ENCODE data around the gene LYPD5. TPM values are rescaled to one million over a fixed set of nuclear protein-coding genes. Genes with fewer than 3 reads are reported as not detected.
"Not testable (repeated sequence)": the region's sequence is repeated elsewhere in the genome, so short reads cannot be mapped to it uniquely, and the experiment has no call there.

Gene LYPD5
- polyA plus RNA-seq, 1 donor from 2014 or later: not detected

- H3K27ac ChIP-seq (ENCODE audit: low read length): no peak overlapping the region
- H3K9ac ChIP-seq (ENCODE audit: low read length): no peak overlapping the region
- no peak overlapping the region for H2AFZ ChIP-seq (ENCODE audit: low read depth, low read length)
- H3K27me3 ChIP-seq (ENCODE audit: insufficient read depth, low read depth, low read length): no peaks in the 10 kb centered on the region
- no peaks in the 10 kb centered on the region for H4K20me1 ChIP-seq (ENCODE audit: insufficient read depth)
- H3K9me2 ChIP-seq (ENCODE audit: insufficient read depth, low read length): no peaks in the 10 kb centered on the region
- H3K4me3 ChIP-seq (ENCODE audit: low read length): no peak overlapping the region
- H3K4me2 ChIP-seq (ENCODE audit: low read length): no peak overlapping the region
- H3K79me2 ChIP-seq (replicated peaks; ENCODE audit: insufficient read depth, low read length): no peaks in the 10 kb centered on the region
- TF ChIP-seq EP300 (conservative IDR thresholded peaks at IDR 0.05; ENCODE audit: poor library complexity, severe bottlenecking) (no peak), SMC3 (conservative IDR thresholded peaks at IDR 0.05; ENCODE audit: poor library complexity) (no peak), POLR2AphosphoS5 (IDR thresholded peaks at IDR 0.05) (no peak), MXI1 (conservative IDR thresholded peaks at IDR 0.05; ENCODE audit: poor library complexity, severe bottlenecking) (no peak)
- no peaks in the 10 kb centered on the region for H3K9me3 ChIP-seq (ENCODE audit: low read length)
- no peaks in the 10 kb centered on the region for H3K36me3 ChIP-seq (ENCODE audit: insufficient read depth, low read length)
- H3F3A ChIP-seq (ENCODE audit: insufficient read depth, low read length, poor library complexity, severe bottlenecking): no peaks in the 10 kb centered on the region
Observed at GRCh38 chr19:43818500-43818899, 16.3 kb upstream of the LYPD5 start.

DNA sequence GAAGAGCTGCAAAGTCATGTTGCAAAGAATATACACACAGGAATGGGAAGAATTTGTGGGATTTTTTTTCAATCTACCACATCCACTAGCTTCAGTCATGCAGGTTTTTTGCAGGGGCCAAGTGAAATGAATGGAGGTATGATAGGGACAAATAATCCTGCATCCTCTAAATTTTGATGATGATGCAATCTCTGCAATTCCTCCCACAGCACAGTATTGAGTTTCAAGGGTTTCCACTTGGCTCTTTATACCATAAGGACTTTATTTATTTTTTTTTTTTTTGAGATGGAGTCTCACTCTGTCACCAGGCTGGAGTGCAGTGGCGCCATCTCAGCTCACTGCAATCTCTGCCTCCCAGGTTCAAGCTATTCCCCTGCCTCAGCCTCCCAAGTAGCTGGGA, 15.2 kb upstream of the LYPD5 start:
- not testable (repeated sequence) for H3K9me3 ChIP-seq (ENCODE audit: low read length); H3K9ac ChIP-seq (ENCODE audit: low read length); H3K79me2 ChIP-seq (replicated peaks; ENCODE audit: insufficient read depth, low read length); H3K27ac ChIP-seq (ENCODE audit: low read length); H2AFZ ChIP-seq (ENCODE audit: low read depth, low read length); H4K20me1 ChIP-seq (ENCODE audit: insufficient read depth); H3K27me3 ChIP-seq (ENCODE audit: insufficient read depth, low read depth, low read length); H3K36me3 ChIP-seq (ENCODE audit: insufficient read depth, low read length); H3K4me3 ChIP-seq (ENCODE audit: low read length); H3K9me2 ChIP-seq (ENCODE audit: insufficient read depth, low read length); H3F3A ChIP-seq (ENCODE audit: insufficient read depth, low read length, poor library complexity, severe bottlenecking); H3K4me2 ChIP-seq (ENCODE audit: low read length)

- Histone ChIP-seq H2AFZ (ENCODE audit: low read depth, low read length) (no peak overlapping the region), H3K36me3 (ENCODE audit: insufficient read depth, low read length) (no peaks in the 10 kb centered on the region), H4K20me1 (ENCODE audit: insufficient read depth) (no peaks in the 10 kb centered on the region), H3K9me2 (ENCODE audit: insufficient read depth, low read length) (no peaks in the 10 kb centered on the region), H3K27me3 (ENCODE audit: insufficient read depth, low read depth, low read length) (no peaks in the 10 kb centered on the region), H3K4me2 (ENCODE audit: low read length) (no peak overlapping the region), H3F3A (ENCODE audit: insufficient read depth, low read length, poor library complexity, severe bottlenecking) (no peaks in the 10 kb centered on the region), H3K4me3 (ENCODE audit: low read length) (no peak overlapping the region), H3K9ac (ENCODE audit: low read length) (no peak overlapping the region), H3K27ac (ENCODE audit: low read length) (no peak overlapping the region), H3K9me3 (ENCODE audit: low read length) (no peaks in the 10 kb centered on the region), H3K79me2 (replicated peaks; ENCODE audit: insufficient read depth, low read length) (no peaks in the 10 kb centered on the region)
- TF ChIP-seq POLR2AphosphoS5 (IDR thresholded peaks at IDR 0.05) (no peak), SMC3 (conservative IDR thresholded peaks at IDR 0.05; ENCODE audit: poor library complexity) (no peak), EP300 (conservative IDR thresholded peaks at IDR 0.05; ENCODE audit: poor library complexity, severe bottlenecking) (no peak), REST (IDR thresholded peaks at IDR 0.05; ENCODE audit: borderline replicate concordance) (no peak), TAF1 (IDR thresholded peaks at IDR 0.05; ENCODE audit: low read depth) (no peak), EZH2 (IDR thresholded peaks at IDR 0.05; ENCODE audit: borderline replicate concordance, insufficient read depth, low read length, poor library complexity, severe bottlenecking) (no peak), RAD21 (conservative IDR thresholded peaks at IDR 0.05) (no peak), MXI1 (conservative IDR thresholded peaks at IDR 0.05; ENCODE audit: poor library complexity, severe bottlenecking) (no peak)
- TF ChIP-seq, protein P1, sequence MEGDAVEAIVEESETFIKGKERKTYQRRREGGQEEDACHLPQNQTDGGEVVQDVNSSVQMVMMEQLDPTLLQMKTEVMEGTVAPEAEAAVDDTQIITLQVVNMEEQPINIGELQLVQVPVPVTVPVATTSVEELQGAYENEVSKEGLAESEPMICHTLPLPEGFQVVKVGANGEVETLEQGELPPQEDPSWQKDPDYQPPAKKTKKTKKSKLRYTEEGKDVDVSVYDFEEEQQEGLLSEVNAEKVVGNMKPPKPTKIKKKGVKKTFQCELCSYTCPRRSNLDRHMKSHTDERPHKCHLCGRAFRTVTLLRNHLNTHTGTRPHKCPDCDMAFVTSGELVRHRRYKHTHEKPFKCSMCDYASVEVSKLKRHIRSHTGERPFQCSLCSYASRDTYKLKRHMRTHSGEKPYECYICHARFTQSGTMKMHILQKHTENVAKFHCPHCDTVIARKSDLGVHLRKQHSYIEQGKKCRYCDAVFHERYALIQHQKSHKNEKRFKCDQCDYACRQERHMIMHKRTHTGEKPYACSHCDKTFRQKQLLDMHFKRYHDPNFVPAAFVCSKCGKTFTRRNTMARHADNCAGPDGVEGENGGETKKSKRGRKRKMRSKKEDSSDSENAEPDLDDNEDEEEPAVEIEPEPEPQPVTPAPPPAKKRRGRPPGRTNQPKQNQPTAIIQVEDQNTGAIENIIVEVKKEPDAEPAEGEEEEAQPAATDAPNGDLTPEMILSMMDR (IDR thresholded peaks at IDR 0.05; ENCODE audit: poor library complexity, severe bottlenecking): no peak
Observed at GRCh38 chr19:43814663-43815352, 12.6 kb upstream of the LYPD5 start.

All from neural cell (in vitro differentiated cells).